GM12865 (cell line): ENCODE measurements around the gene ACOT11.

Experiments
- DNase-seq: peaks from one replicate; pipeline ENCODE4 v3.0.0; 2010; ENCODE audit warnings: low read depth
- H3K4me3 ChIP-seq: 2 replicates; pipeline ENCODE4 v1.5.1; 2011; ENCODE audit warnings: mild to moderate bottlenecking, low read depth, low read length, control low read depth
- TF ChIP-seq, protein P1 (sequence below): IDR thresholded peaks from 2 replicates; pipeline ENCODE4 v1.5.1; 2011; ENCODE audit warnings: low read length, control low read depth, low read depth, inconsistent platforms; ENCODE audit not compliant: insufficient read depth; ENCODE audit errors: missing control alignments

The ACOT11 gene

GRCh38 chr1:54546651-54547401 lies 1.2 kb upstream of the ACOT11 start:
- no peak for DNase-seq
- TF ChIP-seq, protein P1, sequence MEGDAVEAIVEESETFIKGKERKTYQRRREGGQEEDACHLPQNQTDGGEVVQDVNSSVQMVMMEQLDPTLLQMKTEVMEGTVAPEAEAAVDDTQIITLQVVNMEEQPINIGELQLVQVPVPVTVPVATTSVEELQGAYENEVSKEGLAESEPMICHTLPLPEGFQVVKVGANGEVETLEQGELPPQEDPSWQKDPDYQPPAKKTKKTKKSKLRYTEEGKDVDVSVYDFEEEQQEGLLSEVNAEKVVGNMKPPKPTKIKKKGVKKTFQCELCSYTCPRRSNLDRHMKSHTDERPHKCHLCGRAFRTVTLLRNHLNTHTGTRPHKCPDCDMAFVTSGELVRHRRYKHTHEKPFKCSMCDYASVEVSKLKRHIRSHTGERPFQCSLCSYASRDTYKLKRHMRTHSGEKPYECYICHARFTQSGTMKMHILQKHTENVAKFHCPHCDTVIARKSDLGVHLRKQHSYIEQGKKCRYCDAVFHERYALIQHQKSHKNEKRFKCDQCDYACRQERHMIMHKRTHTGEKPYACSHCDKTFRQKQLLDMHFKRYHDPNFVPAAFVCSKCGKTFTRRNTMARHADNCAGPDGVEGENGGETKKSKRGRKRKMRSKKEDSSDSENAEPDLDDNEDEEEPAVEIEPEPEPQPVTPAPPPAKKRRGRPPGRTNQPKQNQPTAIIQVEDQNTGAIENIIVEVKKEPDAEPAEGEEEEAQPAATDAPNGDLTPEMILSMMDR = no peak
- H3K4me3 ChIP-seq = no peak overlapping the region

DNA sequence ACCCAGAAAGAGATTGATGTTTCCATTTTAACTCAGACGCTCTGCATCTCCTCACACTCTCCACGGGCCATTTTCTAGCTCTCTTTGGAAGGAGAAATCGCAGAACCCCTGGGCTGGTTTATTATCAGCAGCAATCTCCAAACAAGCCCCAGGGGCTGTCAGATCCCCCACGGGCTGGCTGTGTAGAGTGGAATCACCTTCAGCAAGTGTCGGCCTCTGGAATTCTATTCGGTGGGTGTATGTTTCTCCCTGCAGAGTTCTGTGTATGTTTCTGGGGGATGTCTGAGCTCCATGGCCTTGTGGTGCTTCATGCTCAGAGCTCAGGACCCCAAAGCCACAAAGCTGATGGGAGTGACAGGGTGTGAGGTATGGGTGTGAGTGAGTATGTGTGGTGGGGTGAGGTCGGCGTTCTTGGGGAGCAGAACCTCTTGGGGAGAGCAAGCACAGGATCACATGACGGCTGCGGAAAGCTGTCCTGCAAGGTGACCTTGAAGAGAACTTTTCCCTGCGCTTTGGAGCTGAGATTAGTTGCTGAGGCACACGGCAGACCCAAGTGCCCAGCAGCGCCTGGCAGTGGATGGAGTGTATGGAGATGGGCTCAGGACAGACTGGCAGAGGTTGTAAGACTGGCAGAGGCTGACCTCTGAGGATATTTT lies 489 bp downstream of the ACOT11 start:
- no peak overlapping the region for H3K4me3 ChIP-seq
- no peak for DNase-seq
- TF ChIP-seq, protein P1 = no peak

- DNase-seq = no peak
- TF ChIP-seq, protein P1 = no peak
- no peak overlapping the region for H3K4me3 ChIP-seq
Observed at GRCh38 chr1:54549181-54549924, 1.3 kb downstream of the ACOT11 start.

DNA sequence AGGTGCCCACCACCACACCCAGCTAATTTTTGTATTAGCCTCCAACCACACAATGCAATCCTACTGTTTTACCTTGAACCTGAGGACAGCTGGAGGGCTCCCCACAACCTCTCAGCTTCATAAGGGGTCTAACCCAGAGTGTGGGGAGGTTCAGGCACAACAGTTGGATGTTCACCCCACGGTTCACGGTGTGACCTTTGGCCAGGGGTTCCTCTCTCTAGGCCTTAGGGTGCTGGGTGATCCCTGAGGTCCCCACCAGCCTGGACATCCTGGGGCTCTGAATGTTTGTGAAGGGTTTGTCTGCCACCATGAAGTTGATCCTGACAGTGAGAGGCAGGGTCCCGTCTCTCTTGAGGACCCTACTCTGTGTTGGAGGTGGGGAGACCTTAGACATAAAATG lies 3.9 kb downstream of the ACOT11 start:
- no peak for DNase-seq
- TF ChIP-seq, protein P1 = no peak
- H3K4me3 ChIP-seq = no peak overlapping the region

GRCh38 chr1:54553602-54554313 lies 5.7 kb downstream of the ACOT11 start:
- H3K4me3 ChIP-seq = no peak overlapping the region
- TF ChIP-seq, protein P1 = no peak
- DNase-seq = no peak

DNA sequence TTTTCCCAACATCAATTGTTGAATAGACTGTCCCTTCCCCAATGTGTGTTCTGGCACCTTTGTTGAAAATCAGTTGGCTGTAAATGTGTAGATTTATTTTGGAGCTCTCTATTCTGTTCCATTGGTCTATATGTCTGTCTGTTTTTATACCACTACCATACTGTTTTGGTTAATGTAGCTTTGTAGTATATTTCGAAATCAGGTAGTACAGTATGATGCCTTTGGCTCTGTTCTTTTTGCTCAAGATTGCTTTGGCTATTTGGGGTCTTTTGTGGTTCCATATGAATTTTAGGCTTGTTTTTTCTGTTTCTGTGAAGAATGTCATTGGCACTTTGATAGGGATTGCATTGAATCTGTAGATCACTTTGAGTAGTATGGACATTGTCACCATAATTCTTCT lies 8.1 kb downstream of the ACOT11 start:
- no peak for DNase-seq
- TF ChIP-seq, protein P1 = no peak
- no peak overlapping the region for H3K4me3 ChIP-seq
